WTC11 (cell line): ENCODE measurements around the gene PEAK1. TPM values are rescaled to one million over a fixed set of nuclear protein-coding genes. Genes with fewer than 3 reads are reported as not detected.

ENCODE experiments used
- ATAC-seq: fragments of 200-7000 bp; cut with Tn5 transposase; 2 replicates; pipeline ENCODE4 v1.10.0; 2021; ENCODE audit warnings: mild to moderate bottlenecking, moderate library complexity
- CTCF ChIA-PET: fragments of 300-600 bp; sonication (Branson Sonifier 250); formaldehyde crosslinking; loops from one replicate; lab custom pipeline; 2021; ENCODE audit warnings: antibody characterized with exemption; lab: Charles Lee
- POLR2A ChIA-PET: fragments of 350-600 bp; sonication (Branson Sonifier 250); formaldehyde crosslinking; loops from one replicate; lab custom pipeline; 2021; ENCODE audit warnings: antibody characterized with exemption; lab: Charles Lee
- DNase-seq: peaks from one replicate; pipeline ENCODE4 v3.0.0; 2021; ENCODE audit warnings: low spot score
- H3K27ac Mint-ChIP-seq: 2 replicates; pipeline ENCODE4 v1.8.0; 2021; ENCODE audit warnings: mixed read lengths
- H3K27me3 Mint-ChIP-seq: 2 replicates; pipeline ENCODE4 v1.8.0; 2021; ENCODE audit warnings: low read depth, mild to moderate bottlenecking, moderate library complexity, mixed read lengths
- H3K36me3 Mint-ChIP-seq: 2 replicates; pipeline ENCODE4 v1.8.0; 2021; ENCODE audit warnings: mixed read lengths
- H3K4me1 Mint-ChIP-seq: 2 replicates; pipeline ENCODE4 v1.8.0; 2022; ENCODE audit warnings: mixed read lengths
- H3K4me3 Mint-ChIP-seq: 2 replicates; pipeline ENCODE4 v1.8.0; 2021; ENCODE audit warnings: mild to moderate bottlenecking, moderate library complexity, mixed read lengths
- H3K9me3 Mint-ChIP-seq: 2 replicates; pipeline ENCODE4 v1.8.0; 2021; ENCODE audit warnings: mixed read lengths
- ARID4B ChIP-seq: sonication (generic); formaldehyde crosslinking; IDR thresholded peaks from 2 replicates; pipeline ENCODE4 v1.8.0; 2023; ENCODE audit warnings: missing genetic modification reagents, mild to moderate bottlenecking, borderline replicate concordance
- ATF1 ChIP-seq: sonication (generic); formaldehyde crosslinking; IDR thresholded peaks from 2 replicates; pipeline ENCODE4 v1.8.1; 2023; ENCODE audit warnings: mild to moderate bottlenecking, moderate library complexity, missing genetic modification reagents
- ATF6 ChIP-seq: sonication (generic); formaldehyde crosslinking; IDR thresholded peaks from 2 replicates; pipeline ENCODE4 v1.8.1; 2023; ENCODE audit warnings: mild to moderate bottlenecking, missing genetic modification reagents
- CDX4 ChIP-seq: fragments of 250-450 bp; sonication (Bioruptor Pico); IDR thresholded peaks from 2 replicates; pipeline ENCODE4 v1.9.0; 2021; ENCODE audit warnings: moderate library complexity, mild to moderate bottlenecking, inconsistent platforms, borderline replicate concordance
- CREM ChIP-seq: sonication (generic); formaldehyde crosslinking; IDR thresholded peaks from 2 replicates; pipeline ENCODE4 v1.8.1; 2022; ENCODE audit warnings: mild to moderate bottlenecking, missing genetic modification reagents, moderate library complexity
- ESRRA ChIP-seq: sonication (generic); formaldehyde crosslinking; IDR thresholded peaks from 2 replicates; pipeline ENCODE4 v1.8.1; 2022; ENCODE audit warnings: mild to moderate bottlenecking, missing genetic modification reagents, borderline replicate concordance
- GTF2I ChIP-seq: fragments of 250-450 bp; sonication (Bioruptor Pico); conservative IDR thresholded peaks from 2 replicates; pipeline ENCODE4 v1.4.0; 2021; ENCODE audit warnings: mild to moderate bottlenecking
- HMGA2 ChIP-seq: fragments of 250-450 bp; sonication (Bioruptor Pico); IDR thresholded peaks from 2 replicates; pipeline ENCODE4 v1.4.0; 2021; ENCODE audit warnings: mild to moderate bottlenecking, moderate library complexity
- IRF2 ChIP-seq: sonication (generic); formaldehyde crosslinking; IDR thresholded peaks from 2 replicates; pipeline ENCODE4 v1.8.0; 2022; ENCODE audit warnings: low read depth, missing genetic modification reagents, borderline replicate concordance
- NFATC4 ChIP-seq: fragments of 250-450 bp; sonication (Bioruptor Pico); IDR thresholded peaks from 2 replicates; pipeline ENCODE4 v1.9.0; 2021; ENCODE audit warnings: mild to moderate bottlenecking
- PREB ChIP-seq: sonication (generic); formaldehyde crosslinking; IDR thresholded peaks from 2 replicates; pipeline ENCODE4 v1.8.1; 2022; ENCODE audit warnings: mild to moderate bottlenecking, missing genetic modification reagents, moderate library complexity, borderline replicate concordance
- PRRX2 ChIP-seq: fragments of 250-450 bp; sonication (Bioruptor Pico); IDR thresholded peaks from 2 replicates; pipeline ENCODE4 v1.8.0; 2021; ENCODE audit warnings: mild to moderate bottlenecking
- RORB ChIP-seq: fragments of 250-450 bp; sonication (Bioruptor Pico); IDR thresholded peaks from 2 replicates; pipeline ENCODE4 v1.9.0; 2021; ENCODE audit warnings: mild to moderate bottlenecking
- SMAD4 ChIP-seq: sonication (generic); formaldehyde crosslinking; IDR thresholded peaks from 2 replicates; pipeline ENCODE4 v1.8.0; 2022; ENCODE audit warnings: mild to moderate bottlenecking, missing genetic modification reagents
- USF1 ChIP-seq: sonication (generic); formaldehyde crosslinking; IDR thresholded peaks from 2 replicates; pipeline ENCODE4 v1.8.0; 2022; ENCODE audit warnings: mild to moderate bottlenecking, missing genetic modification reagents
- ZNF121 ChIP-seq: sonication (generic); formaldehyde crosslinking; IDR thresholded peaks from 2 replicates; pipeline ENCODE4 v1.8.0; 2023; ENCODE audit warnings: missing genetic modification reagents
- ZNF138 ChIP-seq: sonication (generic); formaldehyde crosslinking; conservative IDR thresholded peaks from 2 replicates; pipeline ENCODE4 v1.8.1; 2022; ENCODE audit warnings: mild to moderate bottlenecking, moderate library complexity, missing genetic modification reagents
- ZNF317 ChIP-seq: sonication (generic); formaldehyde crosslinking; IDR thresholded peaks from 2 replicates; pipeline ENCODE4 v1.8.1; 2023; ENCODE audit warnings: low read depth, mild to moderate bottlenecking, moderate library complexity, missing genetic modification reagents, borderline replicate concordance
- ZSCAN18 ChIP-seq: fragments of 250-450 bp; sonication (Bioruptor Pico); IDR thresholded peaks from 2 replicates; pipeline ENCODE4 v2.1.2; 2022; ENCODE audit warnings: mild to moderate bottlenecking, moderate library complexity
- total RNA-seq: library from RNA; stranded (reverse); gene quantifications from 3 replicates; pipeline ENCODE4 v1.2.3, GENCODE V29; 2021

Gene PEAK1
- total RNA-seq, 1 experiment from 2014 or later, result 49.0 TPM

GRCh38 chr15:77309392-77309791, 110.5 kb downstream of the PEAK1 start:
- POLR2A ChIA-PET, result interaction anchor here (0.6 kb wide), 1 partner anchor 12 kb away, joined by 4 read pairs; no protein-coding TSS in a partner anchor
- CTCF ChIA-PET, result interaction anchor here (1.5 kb wide), 1 partner anchor 190 kb away, joined by 3 read pairs; no protein-coding TSS in a partner anchor
- H3K27me3 Mint-ChIP-seq, result no peaks in the 10 kb centered on the region
- no peak overlapping the region for H3K27ac Mint-ChIP-seq
- no peak for TF ChIP-seq HMGA2
- TF ChIP-seq ATF6, result no peak
- no peak for TF ChIP-seq ZNF317 (CRISPR knock-in tag)
- no peak for TF ChIP-seq CREM
- no peak for TF ChIP-seq GTF2I (CRISPR knock-in tag)
- no peak for TF ChIP-seq PRRX2
- no peak for TF ChIP-seq SMAD4 (CRISPR knock-in tag)
- TF ChIP-seq CDX4, result no peak
- no peak for TF ChIP-seq ARID4B
- no peak for TF ChIP-seq PREB (CRISPR knock-in tag)
- TF ChIP-seq USF1 (CRISPR knock-in tag), result no peak
- no peak for TF ChIP-seq RORB (CRISPR knock-in tag)
- no peak for TF ChIP-seq IRF2 (CRISPR knock-in tag)
- no peak for TF ChIP-seq ATF1 (CRISPR knock-in tag)
- TF ChIP-seq ZSCAN18 (CRISPR knock-in tag), result no peak
- no peak for TF ChIP-seq NFATC4 (CRISPR knock-in tag)
- TF ChIP-seq ZNF121 (CRISPR knock-in tag), result no peak
- TF ChIP-seq ZNF138 (CRISPR knock-in tag), result no peak
- no peak for TF ChIP-seq ESRRA (CRISPR knock-in tag)
- no peak overlapping the region for H3K4me3 Mint-ChIP-seq
- DNase-seq (no peak), ATAC-seq (no peak)
- peaks cover 4% of the 10 kb centered on the region for H3K9me3 Mint-ChIP-seq
- 0 out of 2 replicates have a peak, but pooled peaks cover 3% of the 10 kb centered on the region for H3K36me3 Mint-ChIP-seq
- H3K4me1 Mint-ChIP-seq, result peaks cover 47% of the 10 kb centered on the region
